MM.1S (cell line): ENCODE measurements around the gene CARS2.

Source experiments
- CTCF ChIP-seq: fragments of 300-600 bp; sonication (generic); IDR thresholded peaks from 2 replicates; pipeline ENCODE4 v1.5.1; 2016; ENCODE audit warnings: antibody characterized with exemption, low read length, mixed read lengths
- EZH2 ChIP-seq: fragments of 300-600 bp; sonication (generic); optimal IDR thresholded peaks from 2 replicates; pipeline ENCODE3; 2017; ENCODE audit warnings: low read depth, mild to moderate bottlenecking, antibody characterized with exemption, low read length, mixed read lengths
- EZH2phosphoT487 ChIP-seq: fragments of 300-600 bp; sonication (generic); IDR thresholded peaks from 2 replicates; pipeline ENCODE4 v1.6.1; 2018; ENCODE audit warnings: antibody characterized with exemption, low read length

GRCh38 chr13:110719036-110719710, 13.3 kb upstream of the CARS2 start:
- TF ChIP-seq EZH2: no peak
- no peak for TF ChIP-seq CTCF
- no peak for TF ChIP-seq EZH2phosphoT487
